ENCODE results near the gene PTPRG. TPM values are rescaled to one million over a fixed set of nuclear protein-coding genes. Genes with fewer than 3 reads are reported as not detected.
A peak's percentile ranks its signal among the peaks of the same experiment; 100 is the strongest.

PTPRG gene
- total and polyA plus RNA-seq, 3 experiments from 2014 or later: not detected

DNA sequence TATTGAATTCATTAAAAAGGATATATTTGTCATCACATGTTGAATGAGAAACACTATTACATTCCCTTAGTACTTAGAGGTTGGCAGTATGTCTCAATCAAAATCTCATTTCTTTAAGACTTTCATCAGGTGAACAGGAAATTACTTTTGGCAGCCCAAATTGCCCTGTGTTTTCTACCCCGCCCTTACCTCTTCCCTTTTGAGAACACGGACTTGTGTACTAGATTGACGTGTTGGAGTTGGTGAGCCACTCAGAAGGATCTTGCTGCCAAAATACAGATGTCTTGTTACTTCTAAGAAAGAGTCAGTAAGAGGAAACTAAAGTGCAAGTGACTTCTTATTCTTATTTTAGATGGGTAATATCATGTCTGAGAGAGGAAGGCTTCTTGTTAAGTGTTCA is 425.1 kb downstream of the PTPRG start:
- Mint-ChIP-seq H3K27me3 (no peaks in the 10 kb centered on the region), H3K4me3 (no peak overlapping the region), H3K27ac (no peak overlapping the region)

DNA sequence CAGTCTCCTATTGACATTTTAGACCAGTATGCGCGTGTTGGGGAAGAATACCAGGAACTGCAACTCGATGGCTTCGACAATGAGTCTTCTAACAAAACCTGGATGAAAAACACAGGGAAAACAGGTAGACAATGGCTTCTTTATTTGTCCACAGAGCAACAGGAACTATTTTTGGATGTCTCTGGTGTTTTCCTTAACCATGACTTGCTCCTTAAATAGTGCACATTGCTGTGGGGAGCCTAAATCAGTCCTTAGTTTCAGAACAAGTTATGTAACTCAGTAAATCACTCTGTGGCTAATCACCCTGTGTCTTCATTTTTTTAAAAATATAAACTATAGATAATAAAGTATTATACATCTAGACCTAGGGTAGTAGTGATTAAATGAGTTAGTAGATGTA is 428.3 kb downstream of the PTPRG start:
- no peak for DNase-seq
- no peaks in the 10 kb centered on the region for H3K4me1 Mint-ChIP-seq
- no peaks in the 10 kb centered on the region for H3K9me3 ChIP-seq (ENCODE audit: low read length)
- H3K27ac ChIP-seq (ENCODE audit: low read depth, low read length): no peak overlapping the region
- H3K36me3 ChIP-seq (ENCODE audit: insufficient read depth, low read length): no peaks in the 10 kb centered on the region
- H3K9me3 Mint-ChIP-seq: peaks cover 0 to 2% (median 0%) of the 10 kb centered on the region in 5 donors
- CTCF ChIA-PET: no interaction called here
- H3K27ac Mint-ChIP-seq: peak overlapping the region in 1 of 8 donors; percentile 63
- H3K4me1 ChIP-seq (ENCODE audit: insufficient read depth, low read length): no peaks in the 10 kb centered on the region
- no peaks in the 10 kb centered on the region for H3K27me3 Mint-ChIP-seq
- POLR2A ChIA-PET: no interaction called here
- no peaks in the 10 kb centered on the region for H3K27me3 ChIP-seq (ENCODE audit: insufficient read depth, low read length, poor library complexity, severe bottlenecking)
- H3K4me3 Mint-ChIP-seq: no peak overlapping the region
- no peak overlapping the region for H3K4me3 ChIP-seq (ENCODE audit: low read length)
- H3K36me3 Mint-ChIP-seq: no peaks in the 10 kb centered on the region

More for the DNA sequence above, 425.1 kb downstream of the PTPRG start:
- DNase-seq: no peak
- Histone ChIP-seq H3K4me3 (ENCODE audit: low read length) (no peak overlapping the region), H3K36me3 (ENCODE audit: insufficient read depth, low read length) (no peaks in the 10 kb centered on the region), H3K9me3 (ENCODE audit: low read length) (no peaks in the 10 kb centered on the region), H3K27ac (ENCODE audit: low read depth, low read length) (no peak overlapping the region), H3K4me1 (ENCODE audit: insufficient read depth, low read length) (no peaks in the 10 kb centered on the region), H3K27me3 (ENCODE audit: insufficient read depth, low read length, poor library complexity, severe bottlenecking) (no peaks in the 10 kb centered on the region)
- CTCF ChIA-PET: no interaction called here
- H3K9me3 Mint-ChIP-seq: peaks cover 0 to 2% (median 0%) of the 10 kb centered on the region in 5 donors
- POLR2A ChIA-PET: no interaction called here
- no peaks in the 10 kb centered on the region for H3K4me1 Mint-ChIP-seq
- H3K36me3 Mint-ChIP-seq: no peaks in the 10 kb centered on the region

DNA sequence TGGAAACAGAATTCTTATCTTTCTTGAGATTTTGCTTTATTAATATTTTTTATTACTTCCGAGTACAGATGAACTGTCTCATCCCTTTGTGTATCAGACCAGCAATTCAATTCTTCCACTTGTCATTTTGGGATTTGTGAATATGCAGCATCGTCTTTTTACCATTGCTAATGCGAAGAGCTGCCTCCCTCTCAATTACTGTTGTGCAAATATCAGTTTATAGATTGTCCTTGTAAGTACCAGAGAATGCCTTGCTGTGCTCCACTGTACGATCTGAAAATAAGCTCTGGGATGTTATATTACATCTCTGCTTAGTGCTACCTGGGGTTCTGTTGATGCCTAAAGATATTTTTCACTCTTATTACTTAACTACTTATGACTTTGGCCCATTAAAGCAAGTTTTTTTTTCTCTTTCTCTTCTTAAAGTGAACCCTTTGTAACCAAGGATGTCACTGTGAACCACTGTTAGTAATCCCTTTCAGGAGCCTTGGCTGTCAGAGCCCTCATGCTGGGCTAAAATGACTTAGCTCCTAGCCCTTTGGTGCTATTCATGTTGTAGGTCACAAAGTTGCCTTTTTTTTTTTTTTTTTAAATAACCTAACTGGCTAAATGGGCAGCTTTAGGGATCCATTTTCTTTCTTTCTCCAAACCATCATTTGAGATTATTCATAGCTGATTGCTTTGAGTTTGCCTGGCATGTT is 429.1 kb downstream of the PTPRG start:
- no peaks in the 10 kb centered on the region for H3K27me3 Mint-ChIP-seq
- H3K36me3 Mint-ChIP-seq: no peaks in the 10 kb centered on the region
- no peaks in the 10 kb centered on the region for H3K4me1 ChIP-seq (ENCODE audit: insufficient read depth, low read length)
- no peak overlapping the region for H3K27ac ChIP-seq (ENCODE audit: low read depth, low read length)
- H3K9me3 ChIP-seq (ENCODE audit: low read length): no peaks in the 10 kb centered on the region
- no peaks in the 10 kb centered on the region for H3K27me3 ChIP-seq (ENCODE audit: insufficient read depth, low read length, poor library complexity, severe bottlenecking)
- H3K4me3 Mint-ChIP-seq: no peak overlapping the region
- no peak overlapping the region for H3K4me3 ChIP-seq (ENCODE audit: low read length)
- H3K9me3 Mint-ChIP-seq: peaks cover 0 to 5% (median 0%) of the 10 kb centered on the region in 5 donors
- ChIA-PET POLR2A (no interaction called here), CTCF (interaction anchor here (0.7 kb wide), 1 partner anchor 130 kb away, joined by 3 read pairs; no protein-coding TSS in a partner anchor)
- no peak for DNase-seq
- H3K27ac Mint-ChIP-seq: no peak overlapping the region
- H3K36me3 ChIP-seq (ENCODE audit: insufficient read depth, low read length): no peaks in the 10 kb centered on the region
- H3K4me1 Mint-ChIP-seq: no peaks in the 10 kb centered on the region

DNA sequence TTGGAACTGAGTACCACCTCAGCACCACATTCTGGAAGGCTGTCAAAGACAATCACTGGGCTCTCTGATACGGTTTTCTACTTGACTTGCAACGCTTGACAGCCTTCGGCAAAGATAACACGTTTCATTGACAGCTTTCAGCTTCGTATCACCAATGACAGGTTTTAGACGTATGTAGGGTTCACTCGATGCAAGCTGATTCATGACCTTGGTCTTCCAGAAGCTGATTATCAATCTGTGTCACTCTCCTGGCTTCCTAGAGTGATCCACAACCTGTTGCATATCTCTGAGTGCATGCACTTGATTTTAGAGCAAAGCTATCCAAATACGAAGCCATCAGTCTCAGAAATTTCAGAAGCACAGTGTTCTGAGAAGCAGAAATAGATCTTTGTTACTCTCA is 430.3 kb downstream of the PTPRG start:
- no peaks in the 10 kb centered on the region for H3K36me3 Mint-ChIP-seq
- H3K27ac ChIP-seq (ENCODE audit: low read depth, low read length): no peak overlapping the region
- no peaks in the 10 kb centered on the region for H3K4me1 ChIP-seq (ENCODE audit: insufficient read depth, low read length)
- no peaks in the 10 kb centered on the region for H3K4me1 Mint-ChIP-seq
- no peak overlapping the region for H3K4me3 ChIP-seq (ENCODE audit: low read length)
- no peaks in the 10 kb centered on the region for H3K9me3 ChIP-seq (ENCODE audit: low read length)
- CTCF ChIA-PET: no interaction called here
- H3K4me3 Mint-ChIP-seq: no peak overlapping the region
- H3K27me3 ChIP-seq (ENCODE audit: insufficient read depth, low read length, poor library complexity, severe bottlenecking): no peaks in the 10 kb centered on the region
- H3K9me3 Mint-ChIP-seq: peaks cover 0 to 7% (median 0%) of the 10 kb centered on the region in 5 donors
- POLR2A ChIA-PET: no interaction called here
- H3K27ac Mint-ChIP-seq: no peak overlapping the region
- H3K36me3 ChIP-seq (ENCODE audit: insufficient read depth, low read length): no peaks in the 10 kb centered on the region
- no peaks in the 10 kb centered on the region for H3K27me3 Mint-ChIP-seq
- no peak for DNase-seq

DNA sequence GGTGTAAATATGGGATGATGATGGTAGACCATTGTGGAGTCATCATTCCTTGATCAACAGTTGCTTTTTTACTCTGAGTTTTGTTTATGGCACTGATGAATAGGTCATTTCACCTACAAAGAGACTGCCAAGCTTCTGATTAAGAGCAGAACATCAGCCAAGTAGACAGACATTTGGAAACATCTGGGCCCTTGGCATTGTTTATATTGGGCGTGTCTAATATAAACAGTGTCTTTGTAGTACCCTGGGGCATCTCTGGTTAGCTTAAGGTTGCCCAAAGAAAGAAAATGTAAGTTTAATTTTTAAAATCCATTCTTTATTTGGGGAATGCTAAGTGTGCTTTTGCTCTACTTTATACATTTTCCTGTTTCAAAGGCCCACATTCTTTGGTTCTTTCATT is 435.0 kb downstream of the PTPRG start:
- no peaks in the 10 kb centered on the region for H3K36me3 ChIP-seq (ENCODE audit: insufficient read depth, low read length)
- Mint-ChIP-seq H3K9me3 (peaks cover 0 to 8% (median 3%) of the 10 kb centered on the region in 5 donors), H3K36me3 (no peaks in the 10 kb centered on the region), H3K27ac (no peak overlapping the region), H3K4me1 (no peaks in the 10 kb centered on the region), H3K4me3 (no peak overlapping the region), H3K27me3 (no peaks in the 10 kb centered on the region)
- ChIA-PET CTCF (interaction anchor here (0.6 kb wide), 1 partner anchor 41 kb away, joined by 3 read pairs; no protein-coding TSS in a partner anchor), POLR2A (no interaction called here)
- no peaks in the 10 kb centered on the region for H3K27me3 ChIP-seq (ENCODE audit: insufficient read depth, low read length, poor library complexity, severe bottlenecking)
- H3K27ac ChIP-seq (ENCODE audit: low read depth, low read length): no peak overlapping the region
- no peak for DNase-seq
- no peaks in the 10 kb centered on the region for H3K4me1 ChIP-seq (ENCODE audit: insufficient read depth, low read length)
- no peaks in the 10 kb centered on the region for H3K9me3 ChIP-seq (ENCODE audit: low read length)
- no peak overlapping the region for H3K4me3 ChIP-seq (ENCODE audit: low read length)

DNA sequence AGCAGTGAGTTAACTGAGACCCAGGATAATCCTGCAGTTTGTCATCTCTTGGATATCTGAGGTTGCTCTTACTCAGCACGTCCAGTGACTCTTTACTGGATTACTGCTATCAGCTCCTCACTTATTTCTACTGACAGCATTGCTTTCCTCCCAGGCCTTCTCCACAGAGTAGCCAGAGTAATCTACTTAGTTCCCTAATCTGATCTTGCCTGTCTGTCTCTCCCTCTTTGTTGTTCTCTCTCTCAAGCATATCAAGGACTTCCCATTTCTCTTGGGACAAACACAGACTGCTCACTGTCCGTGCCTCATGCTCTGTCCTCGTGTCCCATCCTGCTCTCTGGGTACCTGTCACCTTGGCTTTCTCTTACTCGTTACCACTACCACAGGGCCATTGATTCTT is 435.7 kb downstream of the PTPRG start:
- H3K9me3 Mint-ChIP-seq: peaks cover 0 to 8% (median 3%) of the 10 kb centered on the region in 5 donors

DNA sequence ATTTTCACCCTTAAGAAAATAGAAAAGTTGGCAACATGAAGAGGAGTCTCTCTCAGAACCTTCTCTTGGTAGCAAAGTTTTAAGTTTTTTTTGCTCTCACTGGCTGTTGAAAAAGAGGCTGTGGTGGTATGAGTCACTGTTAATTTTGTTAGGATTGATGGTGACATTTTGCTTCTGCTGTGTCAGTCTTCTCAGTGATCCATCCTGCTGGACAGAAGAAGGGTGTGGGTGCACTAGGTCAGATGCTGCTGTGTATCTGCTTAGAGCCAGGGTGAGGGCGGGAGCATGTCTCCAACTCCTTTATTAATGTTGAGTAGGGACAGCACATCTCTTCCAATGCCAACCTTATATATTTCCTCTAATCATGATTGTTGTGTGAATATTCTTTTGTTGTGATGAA is 442.5 kb downstream of the PTPRG start:
- Mint-ChIP-seq H3K27ac (no peak overlapping the region), H3K4me1 (no peaks in the 10 kb centered on the region), H3K4me3 (no peak overlapping the region), H3K27me3 (no peaks in the 10 kb centered on the region), H3K9me3 (peaks cover 0 to 4% (median 3%) of the 10 kb centered on the region in 5 donors), H3K36me3 (no peaks in the 10 kb centered on the region)
- H3K36me3 ChIP-seq (ENCODE audit: insufficient read depth, low read length): no peaks in the 10 kb centered on the region
- H3K4me1 ChIP-seq (ENCODE audit: insufficient read depth, low read length): no peaks in the 10 kb centered on the region
- POLR2A ChIA-PET: no interaction called here
- H3K9me3 ChIP-seq (ENCODE audit: low read length): no peaks in the 10 kb centered on the region
- DNase-seq: no peak
- CTCF ChIA-PET: no interaction called here
- H3K4me3 ChIP-seq (ENCODE audit: low read length): no peak overlapping the region
- H3K27ac ChIP-seq (ENCODE audit: low read depth, low read length): no peak overlapping the region
- H3K27me3 ChIP-seq (ENCODE audit: insufficient read depth, low read length, poor library complexity, severe bottlenecking): no peaks in the 10 kb centered on the region

More for the DNA sequence above, 435.7 kb downstream of the PTPRG start:
- no peaks in the 10 kb centered on the region for H3K4me1 ChIP-seq (ENCODE audit: insufficient read depth, low read length)
- no peaks in the 10 kb centered on the region for H3K27me3 ChIP-seq (ENCODE audit: insufficient read depth, low read length, poor library complexity, severe bottlenecking)
- Mint-ChIP-seq H3K4me1 (no peaks in the 10 kb centered on the region), H3K36me3 (no peaks in the 10 kb centered on the region), H3K27me3 (no peaks in the 10 kb centered on the region), H3K4me3 (no peak overlapping the region), H3K27ac (no peak overlapping the region)
- POLR2A ChIA-PET: no interaction called here
- H3K4me3 ChIP-seq (ENCODE audit: low read length): no peak overlapping the region
- no peaks in the 10 kb centered on the region for H3K9me3 ChIP-seq (ENCODE audit: low read length)
- no peak overlapping the region for H3K27ac ChIP-seq (ENCODE audit: low read depth, low read length)
- CTCF ChIA-PET: no interaction called here
- no peaks in the 10 kb centered on the region for H3K36me3 ChIP-seq (ENCODE audit: insufficient read depth, low read length)
- DNase-seq: no peak

DNA sequence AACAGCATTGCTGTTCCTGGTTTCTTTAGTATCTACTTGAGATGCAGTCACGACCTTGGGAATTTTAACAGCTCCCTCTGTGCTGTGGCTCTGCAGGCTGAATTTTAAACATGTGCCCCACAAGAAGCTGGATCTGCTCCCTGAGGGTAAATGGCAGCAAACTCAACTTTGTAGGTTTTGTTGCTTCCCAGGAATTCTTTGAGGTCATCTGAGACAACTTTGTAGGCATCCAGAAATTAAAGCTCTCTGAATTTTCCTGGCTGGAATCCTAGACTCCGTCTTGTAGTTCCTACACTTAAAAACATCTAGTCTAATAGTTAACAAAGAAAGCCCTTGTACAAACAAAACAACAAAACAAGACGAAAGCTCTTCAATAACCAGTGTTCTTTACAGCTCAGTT is 445.7 kb downstream of the PTPRG start:
- Histone ChIP-seq H3K4me1 (ENCODE audit: insufficient read depth, low read length) (no peaks in the 10 kb centered on the region), H3K27ac (ENCODE audit: low read depth, low read length) (no peak overlapping the region), H3K9me3 (ENCODE audit: low read length) (no peaks in the 10 kb centered on the region), H3K27me3 (ENCODE audit: insufficient read depth, low read length, poor library complexity, severe bottlenecking) (no peaks in the 10 kb centered on the region), H3K36me3 (ENCODE audit: insufficient read depth, low read length) (no peaks in the 10 kb centered on the region), H3K4me3 (ENCODE audit: low read length) (no peak overlapping the region)
- H3K27me3 Mint-ChIP-seq: no peaks in the 10 kb centered on the region
- no peaks in the 10 kb centered on the region for H3K36me3 Mint-ChIP-seq
- no peak overlapping the region for H3K27ac Mint-ChIP-seq
- ChIA-PET POLR2A (no interaction called here), CTCF (no interaction called here)
- H3K4me3 Mint-ChIP-seq: no peak overlapping the region
- no peaks in the 10 kb centered on the region for H3K4me1 Mint-ChIP-seq
- H3K9me3 Mint-ChIP-seq: peaks cover 0 to 4% (median 0%) of the 10 kb centered on the region in 5 donors
- DNase-seq: no peak

Measured in CD8-positive, alpha-beta memory T cell (primary cell).